ENCODE data around the gene HPCAL4. TPM values are rescaled to one million over a fixed set of nuclear protein-coding genes. Genes with fewer than 3 reads are reported as not detected.

The HPCAL4 gene
- total and polyA plus RNA-seq, 2 experiments from 2014 or later = 0.08 to 1.2 TPM

- TF ChIP-seq REST (IDR thresholded peaks at IDR 0.05; ENCODE audit: unreplicated experiment) (no peak), CREB1 (CRISPR knock-in tag; IDR thresholded peaks at IDR 0.05; ENCODE audit: low read depth) (no peak), NANOG (IDR thresholded peaks at IDR 0.05; ENCODE audit: borderline replicate concordance) (no peak), ETS1 (IDR thresholded peaks at IDR 0.05) (no peak)
Measured at GRCh38 chr1:39688706-39689105, 2.5 kb downstream of the HPCAL4 start (continued).

- H3K4me1 ChIP-seq (ENCODE audit: insufficient read depth) = no peaks in the 10 kb centered on the region
- H3K4me3 ChIP-seq = no peak overlapping the region
- H4K20me1 ChIP-seq (replicated peaks; ENCODE audit: insufficient read depth) = peaks cover 13% of the 10 kb centered on the region; the same call in 1 of the 2 replicates
- H3K36me3 Mint-ChIP-seq (ENCODE audit: low read depth) = no peaks in the 10 kb centered on the region
- no peak overlapping the region for H3K27ac Mint-ChIP-seq
- no peaks in the 10 kb centered on the region for H3K36me3 ChIP-seq (ENCODE audit: insufficient read depth)
- H3K9me3 Mint-ChIP-seq = no peaks in the 10 kb centered on the region; the same call in 2 of the 3 replicates
- H3F3A ChIP-seq (replicated peaks; ENCODE audit: low read depth) = no peaks in the 10 kb centered on the region
- H3K79me2 ChIP-seq (replicated peaks; ENCODE audit: insufficient read depth) = no peaks in the 10 kb centered on the region
- DNase-seq (ENCODE audit: low spot score) (no peak), ATAC-seq (no peak)
- no peak overlapping the region for H3K4me3 Mint-ChIP-seq
- no peak overlapping the region for H2AFZ ChIP-seq
- H3K4me2 ChIP-seq = no peak overlapping the region
- H3K27me3 Mint-ChIP-seq (ENCODE audit: insufficient read depth, low read depth, poor library complexity) = peaks cover 97% of the 10 kb centered on the region
- H3K9me2 ChIP-seq (ENCODE audit: insufficient read depth) = no peaks in the 10 kb centered on the region
- peaks cover 5% of the 10 kb centered on the region; the same call in 2 of the 3 replicates for H3K4me1 Mint-ChIP-seq
- H3K27me3 ChIP-seq (ENCODE audit: insufficient read depth) = peaks cover 99% of the 10 kb centered on the region
- no peak overlapping the region for H3K27ac ChIP-seq (ENCODE audit: low read depth)
- TF ChIP-seq POLR2AphosphoS5 (IDR thresholded peaks at IDR 0.05; ENCODE audit: low read depth) (no peak), REST (IDR thresholded peaks at IDR 0.05; ENCODE audit: unreplicated experiment) (no peak), CREB1 (CRISPR knock-in tag; IDR thresholded peaks at IDR 0.05; ENCODE audit: low read depth) (no peak), ZNF462 (CRISPR knock-in tag; IDR thresholded peaks at IDR 0.05) (no peak), JUNB (IDR thresholded peaks at IDR 0.05; ENCODE audit: unreplicated experiment) (no peak), ZNF114 (CRISPR knock-in tag; IDR thresholded peaks at IDR 0.05) (no peak)
Measured at GRCh38 chr1:39687243-39687642, 4.0 kb downstream of the HPCAL4 start.

All from GM23338 (cell line).